ENCODE results near the gene DCUN1D2.
"Not testable (repeated sequence)": the region's sequence is repeated elsewhere in the genome, so short reads cannot be mapped to it uniquely, and the experiment has no call there.

DCUN1D2 gene

GRCh38 chr13:113448885-113449692 is 41.4 kb downstream of the DCUN1D2 start:
- in situ Hi-C loops (cut with MboI; ENCODE audit: low sequenced_read_pairs): no loop called here

GRCh38 chr13:113448545-113448884 is 42.0 kb downstream of the DCUN1D2 start:
- in situ Hi-C loops (cut with MboI; ENCODE audit: low sequenced_read_pairs): no loop called here

GRCh38 chr13:113447596-113447995 is 42.9 kb downstream of the DCUN1D2 start:
- in situ Hi-C loops (cut with MboI; ENCODE audit: low sequenced_read_pairs): no loop called here

- in situ Hi-C loops (cut with MboI; ENCODE audit: low sequenced_read_pairs): no loop called here
These were observed 44.0 kb downstream of the DCUN1D2 start for GRCh38 chr13:113446488-113446854.

GRCh38 chr13:113445791-113446487 is 44.6 kb downstream of the DCUN1D2 start:
- in situ Hi-C loops (cut with MboI; ENCODE audit: low sequenced_read_pairs): no loop called here

- in situ Hi-C loops (cut with MboI; ENCODE audit: low sequenced_read_pairs): no loop called here
These were observed 46.5 kb downstream of the DCUN1D2 start for GRCh38 chr13:113443991-113444390.

GRCh38 chr13:113442985-113443362 is 47.5 kb downstream of the DCUN1D2 start:
- in situ Hi-C loops (cut with MboI; ENCODE audit: low sequenced_read_pairs): no loop called here

- in situ Hi-C loops (cut with MboI; ENCODE audit: low sequenced_read_pairs): no loop called here
These were observed 48.0 kb downstream of the DCUN1D2 start for GRCh38 chr13:113442354-113442984.

- in situ Hi-C loops (cut with MboI; ENCODE audit: low sequenced_read_pairs): no loop called here
These were observed 48.9 kb downstream of the DCUN1D2 start for GRCh38 chr13:113441661-113442060.

GRCh38 chr13:113437408-113438010 is 53.0 kb downstream of the DCUN1D2 start:
- in situ Hi-C loops (cut with MboI; ENCODE audit: low sequenced_read_pairs): no loop called here

GRCh38 chr13:113436866-113437265 is 53.6 kb downstream of the DCUN1D2 start:
- in situ Hi-C loops (cut with MboI; ENCODE audit: low sequenced_read_pairs): not testable (repeated sequence)

- in situ Hi-C loops (cut with MboI; ENCODE audit: low sequenced_read_pairs): not testable (repeated sequence)
These were observed 54.6 kb downstream of the DCUN1D2 start for GRCh38 chr13:113435907-113436306.

GRCh38 chr13:113433391-113433916 is 57.1 kb downstream of the DCUN1D2 start:
- in situ Hi-C loops (cut with MboI; ENCODE audit: low sequenced_read_pairs): no loop called here

GRCh38 chr13:113432506-113433270 is 57.8 kb downstream of the DCUN1D2 start:
- in situ Hi-C loops (cut with MboI; ENCODE audit: low sequenced_read_pairs): no loop called here

- in situ Hi-C loops (cut with MboI; ENCODE audit: low sequenced_read_pairs): no loop called here
These were observed 59.3 kb downstream of the DCUN1D2 start for GRCh38 chr13:113431171-113431570.

- in situ Hi-C loops (cut with MboI; ENCODE audit: low sequenced_read_pairs): no loop called here
These were observed 60.0 kb downstream of the DCUN1D2 start for GRCh38 chr13:113430378-113431110.

- in situ Hi-C loops (cut with MboI; ENCODE audit: low sequenced_read_pairs): no loop called here
These were observed 60.9 kb downstream of the DCUN1D2 start for GRCh38 chr13:113429608-113429985.

GRCh38 chr13:113428871-113429607 is 61.5 kb downstream of the DCUN1D2 start:
- in situ Hi-C loops (cut with MboI; ENCODE audit: low sequenced_read_pairs): no loop called here

- in situ Hi-C loops (cut with MboI; ENCODE audit: low sequenced_read_pairs): no loop called here
These were observed 62.0 kb downstream of the DCUN1D2 start for GRCh38 chr13:113428469-113428865.

All from HL-60/S4 (cell line).